Sigmoid colon (tissue), 4 donors: Measurements from ENCODE around the gene CDCA5.

Source experiments
- EP300 ChIP-seq, 4 donors: sonication (generic); formaldehyde crosslinking; IDR thresholded peaks; one replicate each; pipeline ENCODE4 v1.6.1; 2017; ENCODE audit warnings: antibody characterized with exemption in 4 of 4
- POLR2A ChIP-seq, 2 donors: fragments of 450-650 bp; IDR thresholded peaks; one replicate each; pipeline ENCODE4 v1.6.1; 2016; ENCODE audit warnings: antibody characterized with exemption in 2 of 2, mild to moderate bottlenecking in 2 of 2, moderate library complexity in 2 of 2
- POLR2AphosphoS5 ChIP-seq, 4 donors: sonication (generic); formaldehyde crosslinking; IDR thresholded peaks; one replicate each; pipeline ENCODE4 v1.6.1; 2017; ENCODE audit warnings: antibody characterized with exemption in 4 of 4
- TF ChIP-seq, protein P1 (sequence below), 4 experiments: fragments of 450-650 bp in 3 of 4; fragments of 200-600 bp in 1 of 4; IDR thresholded peaks; one replicate each; pipeline ENCODE4 v1.5.1; 2016 to 2019; ENCODE audit warnings: antibody characterized with exemption in 4 of 4, mild to moderate bottlenecking in 3 of 4, moderate library complexity in 2 of 4

DNA sequence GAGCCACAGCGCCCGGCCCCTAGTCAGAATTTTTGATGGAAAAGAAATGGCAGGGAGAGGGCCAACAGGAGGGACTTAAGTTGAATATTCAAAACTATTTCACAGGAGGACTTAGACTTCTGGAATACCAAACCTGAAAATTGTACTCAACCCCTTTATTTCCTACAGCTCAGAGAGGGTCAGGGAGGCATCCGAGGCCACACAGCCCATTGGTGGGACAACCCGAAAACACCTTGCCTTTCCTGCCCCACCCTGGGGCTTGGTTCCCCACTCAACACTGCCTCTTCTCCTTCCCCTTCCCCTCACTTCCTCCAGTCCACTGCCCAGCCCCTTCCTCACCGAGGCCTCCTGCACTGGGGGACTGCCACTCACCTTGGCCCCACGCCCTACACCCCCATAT, 26.8 kb downstream of the CDCA5 start:
- TF ChIP-seq POLR2A (IDR thresholded peaks at IDR 0.05) (no peak), POLR2AphosphoS5 (IDR thresholded peaks at IDR 0.05) (no peak), EP300 (IDR thresholded peaks at IDR 0.05) (no peak)
- TF ChIP-seq, protein P1, sequence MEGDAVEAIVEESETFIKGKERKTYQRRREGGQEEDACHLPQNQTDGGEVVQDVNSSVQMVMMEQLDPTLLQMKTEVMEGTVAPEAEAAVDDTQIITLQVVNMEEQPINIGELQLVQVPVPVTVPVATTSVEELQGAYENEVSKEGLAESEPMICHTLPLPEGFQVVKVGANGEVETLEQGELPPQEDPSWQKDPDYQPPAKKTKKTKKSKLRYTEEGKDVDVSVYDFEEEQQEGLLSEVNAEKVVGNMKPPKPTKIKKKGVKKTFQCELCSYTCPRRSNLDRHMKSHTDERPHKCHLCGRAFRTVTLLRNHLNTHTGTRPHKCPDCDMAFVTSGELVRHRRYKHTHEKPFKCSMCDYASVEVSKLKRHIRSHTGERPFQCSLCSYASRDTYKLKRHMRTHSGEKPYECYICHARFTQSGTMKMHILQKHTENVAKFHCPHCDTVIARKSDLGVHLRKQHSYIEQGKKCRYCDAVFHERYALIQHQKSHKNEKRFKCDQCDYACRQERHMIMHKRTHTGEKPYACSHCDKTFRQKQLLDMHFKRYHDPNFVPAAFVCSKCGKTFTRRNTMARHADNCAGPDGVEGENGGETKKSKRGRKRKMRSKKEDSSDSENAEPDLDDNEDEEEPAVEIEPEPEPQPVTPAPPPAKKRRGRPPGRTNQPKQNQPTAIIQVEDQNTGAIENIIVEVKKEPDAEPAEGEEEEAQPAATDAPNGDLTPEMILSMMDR (IDR thresholded peaks at IDR 0.05) = no peak
